GM12878 (cell line): ENCODE results near the gene ZNF436. TPM values are rescaled to one million over a fixed set of nuclear protein-coding genes. Genes with fewer than 3 reads are reported as not detected.

Experiments used
- ATAC-seq: fragments of 200-7000 bp; cut with Tn5 transposase; 3 replicates; pipeline ENCODE4 v1.9.1; 2020; ENCODE audit warnings: mild to moderate bottlenecking, moderate library complexity
- BruUV-seq: library from RNA; stranded (reverse); fragments of 400-500 nt; replicated peaks from 2 replicates; lab custom pipeline; 2021; lab: Mats Ljungman, UMichigan
- CTCF ChIA-PET: fragments of 300-600 bp; sonication (Branson Sonifier 250); formaldehyde crosslinking; extraction: SDS; loops from one replicate; lab custom pipeline; 2021; ENCODE audit warnings: inconsistent platforms; lab: Yijun Ruan, JAX
- POLR2A ChIA-PET: fragments of 350-600 bp; formaldehyde crosslinking; extraction: SDS; loops from one replicate; lab custom pipeline; 2021; ENCODE audit warnings: inconsistent platforms; lab: Charles Lee
- RAD21 ChIA-PET: fragments of 300-600 bp; sonication (Branson Sonifier 250); formaldehyde crosslinking; loops from one replicate; lab custom pipeline; 2023; ENCODE audit warnings: antibody characterized with exemption; ENCODE audit not compliant: unreplicated experiment; lab: Charles Lee
- SMC1A ChIA-PET: fragments of 300-600 bp; sonication (Branson Sonifier 250); formaldehyde crosslinking; loops from one replicate; lab custom pipeline; 2023; ENCODE audit not compliant: unreplicated experiment, uncharacterized antibody; lab: Charles Lee
- DNase-seq: peaks from one replicate; pipeline ENCODE4 v3.0.0-alpha.2; 2011; ENCODE audit warnings: low read depth, low spot score
- FAIRE-seq: peaks from 3 replicates; lab custom pipeline; 2011; peaks lifted over from hg19 to GRCh38; lab: Jason Lieb, UNC
- H2AFZ ChIP-seq: 2 replicates; pipeline ENCODE4 v1.6.0; 2011; ENCODE audit warnings: low read depth, low read length, control low read depth; ENCODE audit not compliant: control insufficient read depth
- H3K27ac ChIP-seq: 2 replicates; pipeline ENCODE4 v1.5.1; 2011; ENCODE audit warnings: control low read depth; ENCODE audit not compliant: control insufficient read depth, insufficient read depth
- H3K27me3 ChIP-seq, 2 experiments: replicated peaks in 1 of 2; 2 replicates each; pipeline versions ENCODE4 v1.6.0 to v1.6.1; 2011; ENCODE audit warnings: low read length in 1 of 2; ENCODE audit not compliant: control insufficient read depth in 2 of 2, insufficient read depth in 2 of 2
- H3K36me3 ChIP-seq, 2 experiments: 2 replicates each; pipeline ENCODE4 v1.5.1; 2011; ENCODE audit warnings: low read length in 1 of 2; ENCODE audit not compliant: control insufficient read depth in 2 of 2, insufficient read depth in 2 of 2
- H3K4me1 ChIP-seq: 2 replicates; pipeline ENCODE4 v1.6.1; 2011; ENCODE audit warnings: mild to moderate bottlenecking, low read length, moderate library complexity, mixed read lengths; ENCODE audit not compliant: control insufficient read depth, insufficient read depth
- H3K4me2 ChIP-seq: 2 replicates; pipeline ENCODE4 v1.6.0; 2011; ENCODE audit warnings: control low read depth; ENCODE audit not compliant: control insufficient read depth, insufficient read depth
- H3K4me3 ChIP-seq: fragments of 200-600 bp; sonication (generic); 2 replicates; pipeline ENCODE4 v1.5.1; 2016
- H3K79me2 ChIP-seq: 2 replicates; pipeline ENCODE4 v1.6.0; 2011; ENCODE audit warnings: low read length; ENCODE audit not compliant: control insufficient read depth, insufficient read depth
- H3K9ac ChIP-seq: 2 replicates; pipeline ENCODE4 v1.8.0; 2011; ENCODE audit warnings: low read length, control low read depth, mixed read lengths; ENCODE audit not compliant: control insufficient read depth, insufficient read depth
- H3K9me3 ChIP-seq: replicated peaks from 3 replicates; pipeline ENCODE4 v1.5.1; 2011; ENCODE audit warnings: mild to moderate bottlenecking, low read length; ENCODE audit not compliant: control insufficient read depth, insufficient read depth
- H4K20me1 ChIP-seq: 2 replicates; pipeline ENCODE4 v1.6.0; 2011; ENCODE audit not compliant: control insufficient read depth, insufficient read depth
- BCL11A ChIP-seq: IDR thresholded peaks from 2 replicates; pipeline ENCODE4 v1.6.1; 2011; ENCODE audit warnings: low read depth, low read length
- CBX3 ChIP-seq: fragments of 200-600 bp; sonication (generic); IDR thresholded peaks from 2 replicates; pipeline ENCODE4 v1.6.1; 2016; ENCODE audit warnings: low read depth, borderline replicate concordance
- CEBPB ChIP-seq, 2 experiments: fragments of 150-350 bp in 1 of 2; IDR thresholded peaks; 2 replicates each; pipeline ENCODE4 v1.6.1; 2012 to 2014; ENCODE audit warnings: low read depth in 2 of 2, low read length in 2 of 2, borderline replicate concordance in 1 of 2, inconsistent platforms in 1 of 2
- CREB1 ChIP-seq: IDR thresholded peaks from 2 replicates; pipeline ENCODE4 v1.6.1; 2012; ENCODE audit warnings: low read depth, mild to moderate bottlenecking, inconsistent platforms
- HDAC2 ChIP-seq: fragments of 200-600 bp; sonication (generic); IDR thresholded peaks from 2 replicates; pipeline ENCODE4 v1.6.1; 2017
- IRF4 ChIP-seq: IDR thresholded peaks from 2 replicates; pipeline ENCODE4 v1.6.1; 2011; ENCODE audit warnings: low read depth, low read length
- JUNB ChIP-seq: IDR thresholded peaks from 2 replicates; pipeline ENCODE4 v1.6.1; 2016; ENCODE audit warnings: antibody characterized with exemption, mild to moderate bottlenecking
- KAT2A ChIP-seq: conservative IDR thresholded peaks from 2 replicates; pipeline ENCODE4 v1.6.1; 2011; ENCODE audit warnings: low read depth, low read length; ENCODE audit not compliant: control insufficient read depth
- RAD21 ChIP-seq: IDR thresholded peaks from 2 replicates; pipeline ENCODE4 v1.6.1; 2011; ENCODE audit warnings: mild to moderate bottlenecking, low read depth, low read length, moderate library complexity; ENCODE audit not compliant: insufficient read depth
- TAF1 ChIP-seq: IDR thresholded peaks from 2 replicates; pipeline ENCODE4 v1.6.1; 2011; ENCODE audit warnings: mild to moderate bottlenecking, low read depth, low read length, borderline replicate concordance
- TCF3 ChIP-seq: IDR thresholded peaks from 2 replicates; pipeline ENCODE4 v1.6.1; 2012; ENCODE audit warnings: low read depth, mild to moderate bottlenecking, low read length, borderline replicate concordance; ENCODE audit not compliant: insufficient read depth
- ZNF24 ChIP-seq: fragments of 450-650 bp; IDR thresholded peaks from 2 replicates; pipeline ENCODE4 v1.6.1; 2017; ENCODE audit warnings: antibody characterized with exemption, mild to moderate bottlenecking
- ZNF274 ChIP-seq: IDR thresholded peaks from one replicate; pipeline ENCODE4 v1.8.0; 2011; ENCODE audit not compliant: insufficient read length, insufficient read depth
- WGBS: methylation state at CpG from one replicate; pipeline ENCODE4 v1.1.6; 2016; ENCODE audit warnings: low lambda C conversion rate; ENCODE audit not compliant: insufficient replicate concordance, insufficient coverage; ENCODE audit errors: missing lambda C conversion rate; 5-methylcytosine and 5-hydroxymethylcytosine counted together
- in situ Hi-C: fragments of 300-500 bp; cut with MboI; formaldehyde crosslinking; loops from 9 replicates; pipeline ENCODE4 v1.14.3; 2018; ENCODE audit warnings: mixed read lengths
- intact Hi-C: fragments of 100-400 bp; cut with micrococcal nuclease; formaldehyde crosslinking; loops from one replicate; pipeline ENCODE4 v1.14.2; 2022; ENCODE audit not compliant: unreplicated experiment
- polyA plus RNA-seq, 11 experiments: library from polyadenylated mRNA; depleted of rRNA in 4 of 11; unstranded in 6 of 11; stranded (reverse) in 5 of 11; fragments of >200 nt; fragmentation: Nextera tagmentation in 4 of 11; fragmentation: Illumina TruSeq in 1 of 11; extraction: Ambion mirVana in 4 of 11; extraction: Trizol in 1 of 11; gene quantifications; 1 replicate in 1 of 11; 2 replicates in 10 of 11; pipeline versions ENCODE4 v1.2.1 to v1.2.3, GENCODE V29; 2011 to 2016; ENCODE audit warnings: inconsistent platforms in 2 of 11, missing spikeins in 2 of 11, low read depth in 1 of 11
- total RNA-seq, 4 experiments: library from RNA; depleted of rRNA in 3 of 4; stranded (reverse); fragments of >200 nt in 3 of 4; fragmentation: Illumina TruSeq in 1 of 4; extraction: Trizol in 1 of 4; gene quantifications; 2 replicates each; pipeline versions ENCODE4 v1.2.1 to v1.2.3, GENCODE V29; 2013 to 2021

The ZNF436 gene
- total and polyA plus RNA-seq, 10 of the 15 experiments (the other 5 are each of a cell fraction or from before 2014, with no cell fraction given) = 0.85 to 4.7 (median 3.0) TPM

- intact Hi-C loops = no loop called here
- TF ChIP-seq ZNF24 = no peak
- TF ChIP-seq HDAC2 = no peak
- TF ChIP-seq CEBPB (IDR thresholded peaks at IDR 0.05; ENCODE audit: borderline replicate concordance in 1 of 2, low read depth in 2 of 2, low read length in 2 of 2) = no peak
- TF ChIP-seq JUNB = no peak
- TF ChIP-seq TAF1 = no peak
- TF ChIP-seq BCL11A = no peak
- TF ChIP-seq, all 136 proteins: peak for 0
- FAIRE-seq = no peak
- no peaks in the 10 kb centered on the region for H4K20me1 ChIP-seq
- ChIA-PET RAD21 (no interaction called here), POLR2A (no interaction called here), SMC1A (interaction anchor here (0.6 kb wide), 1 partner anchor 147 kb away, joined by 3 read pairs; no protein-coding TSS in a partner anchor), CTCF (no interaction called here)
- no TSS peak for BruUV-seq
- no peaks in the 10 kb centered on the region for H3K4me1 ChIP-seq
- H3K4me2 ChIP-seq = no peak overlapping the region
- no peak for ATAC-seq
- in situ Hi-C loops = no loop called here
- no peak overlapping the region for H3K4me3 ChIP-seq
- H2AFZ ChIP-seq = no peak overlapping the region
- no peaks in the 10 kb centered on the region for H3K36me3 ChIP-seq
- WGBS = 30% methylated on average over 3 of the region's 3 CpGs
- H3K9ac ChIP-seq = no peak overlapping the region
- H3K79me2 ChIP-seq = no peaks in the 10 kb centered on the region
- no peak for DNase-seq
- no peaks in the 10 kb centered on the region for H3K9me3 ChIP-seq
- H3K27me3 ChIP-seq = no peaks in the 10 kb centered on the region
- no peak overlapping the region for H3K27ac ChIP-seq
Observed at GRCh38 chr1:23354245-23354644, 15.4 kb downstream of the ZNF436 start.

GRCh38 chr1:23352096-23352695, 17.4 kb downstream of the ZNF436 start:
- Histone ChIP-seq H3K79me2 (no peaks in the 10 kb centered on the region), H3K9me3 (no peaks in the 10 kb centered on the region), H3K4me2 (no peak overlapping the region), H4K20me1 (no peaks in the 10 kb centered on the region), H3K36me3 (no peaks in the 10 kb centered on the region), H3K4me1 (no peaks in the 10 kb centered on the region), H3K4me3 (no peak overlapping the region), H3K27me3 (no peaks in the 10 kb centered on the region), H2AFZ (no peak overlapping the region), H3K27ac (no peak overlapping the region), H3K9ac (no peak overlapping the region)
- ChIA-PET SMC1A (no interaction called here), POLR2A (no interaction called here), RAD21 (no interaction called here), CTCF (interaction anchor here (1.4 kb wide), 1 partner anchor 51 kb away, joined by 4 read pairs; no protein-coding TSS in a partner anchor)
- 31% methylated on average over 1 of the region's 1 CpG for WGBS
- in situ Hi-C loops = no loop called here
- no TSS peak for BruUV-seq
- TF ChIP-seq TCF3 (no peak), RAD21 (no peak), CBX3 (no peak), KAT2A (no peak), IRF4 (no peak), CREB1 (no peak), ZNF274 (no peak)
- no peak for FAIRE-seq
- DNase-seq = no peak
- intact Hi-C loops = no loop called here
- no peak for ATAC-seq
